Effector CD8-positive, alpha-beta T cell (primary cell): Measurements from ENCODE around the gene BCO1.

Experiments
- DNase-seq: peaks from one replicate; lab custom pipeline; 2025; lab: John Stamatoyannopoulos, UW

Gene BCO1

DNA sequence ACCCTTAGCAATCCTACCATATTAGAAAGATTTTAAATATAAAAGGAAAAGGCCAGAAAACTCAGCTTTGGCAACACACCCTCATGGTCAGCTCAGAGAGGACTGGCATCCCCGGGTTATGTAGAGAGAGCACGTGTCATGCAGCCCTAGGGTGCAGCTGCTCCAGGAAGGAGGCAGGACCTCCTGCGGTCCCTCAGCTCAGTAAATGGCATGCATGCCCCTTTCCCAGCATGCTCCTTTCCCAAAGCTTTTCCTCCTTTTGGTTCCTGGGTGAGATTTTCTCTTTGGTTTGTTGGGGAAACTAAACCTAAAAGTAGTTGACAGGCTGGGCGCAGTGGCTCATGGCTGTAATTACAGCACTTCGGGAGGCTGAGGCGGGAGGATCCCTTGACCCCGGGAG lies 80.2 kb downstream of the BCO1 start:
- no peak for DNase-seq

- no peak for DNase-seq
Measured at GRCh38 chr16:81319221-81319912, 80.9 kb downstream of the BCO1 start.

GRCh38 chr16:81321039-81321438 lies 82.5 kb downstream of the BCO1 start:
- no peak for DNase-seq

DNA sequence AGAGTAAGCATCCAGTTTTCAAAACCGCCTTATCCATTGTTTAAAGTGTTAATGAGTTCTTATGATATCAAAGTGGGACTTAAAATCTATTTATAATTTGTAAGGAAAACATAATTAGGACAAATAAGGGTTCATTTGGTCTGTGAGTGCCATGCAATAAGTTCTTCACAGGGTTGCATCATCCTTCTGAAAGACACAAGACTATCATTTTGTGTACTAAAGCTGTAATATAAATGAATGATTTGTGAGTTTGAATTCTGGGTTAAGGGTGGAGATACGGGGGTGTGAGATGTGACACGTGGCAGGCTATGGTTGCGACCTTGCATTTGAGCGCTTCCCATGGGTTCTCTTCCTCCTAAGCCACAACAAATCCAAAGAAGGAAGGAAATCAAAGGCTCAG lies 83.0 kb downstream of the BCO1 start:
- DNase-seq: no peak

GRCh38 chr16:81324808-81325207 lies 86.3 kb downstream of the BCO1 start:
- DNase-seq: no peak

- no peak for DNase-seq
Measured at GRCh38 chr16:81327011-81327410, 88.5 kb downstream of the BCO1 start.

- no peak for DNase-seq
Measured at GRCh38 chr16:81327447-81328196, 89.1 kb downstream of the BCO1 start.

- no peak for DNase-seq
Measured at GRCh38 chr16:81329947-81330346, 91.5 kb downstream of the BCO1 start.

DNA sequence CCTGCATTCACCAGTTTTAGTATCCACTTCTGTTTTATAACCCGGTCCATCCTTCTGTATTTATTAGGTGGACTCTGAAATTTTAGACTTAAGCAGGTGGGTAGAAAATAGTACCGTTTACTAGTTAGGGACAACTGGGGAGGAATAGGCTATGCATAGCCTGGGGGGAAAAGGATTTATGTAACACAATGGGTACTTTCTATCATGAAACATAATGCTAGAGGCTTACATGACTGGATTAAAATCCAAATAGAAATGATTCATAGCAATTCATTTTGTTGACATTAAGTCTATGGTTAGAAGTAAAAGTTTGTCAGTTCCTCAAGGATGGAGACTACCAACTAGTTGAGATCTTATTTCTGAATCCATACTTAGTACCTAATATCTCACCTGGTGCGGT lies 94.9 kb downstream of the BCO1 start:
- no peak for DNase-seq

GRCh38 chr16:81335669-81336068 lies 97.2 kb downstream of the BCO1 start:
- DNase-seq: no peak

- no peak for DNase-seq
Measured at GRCh38 chr16:81337097-81337496, 98.6 kb downstream of the BCO1 start.
